ENCODE results near the gene EIF4E. TPM values are rescaled to one million over a fixed set of nuclear protein-coding genes. Genes with fewer than 3 reads are reported as not detected.

The EIF4E gene
- total and polyA plus RNA-seq, 2 donors (not counting 1 experiment from before 2014, with no cell fraction given) = 20.9 to 71.2 TPM

DNA sequence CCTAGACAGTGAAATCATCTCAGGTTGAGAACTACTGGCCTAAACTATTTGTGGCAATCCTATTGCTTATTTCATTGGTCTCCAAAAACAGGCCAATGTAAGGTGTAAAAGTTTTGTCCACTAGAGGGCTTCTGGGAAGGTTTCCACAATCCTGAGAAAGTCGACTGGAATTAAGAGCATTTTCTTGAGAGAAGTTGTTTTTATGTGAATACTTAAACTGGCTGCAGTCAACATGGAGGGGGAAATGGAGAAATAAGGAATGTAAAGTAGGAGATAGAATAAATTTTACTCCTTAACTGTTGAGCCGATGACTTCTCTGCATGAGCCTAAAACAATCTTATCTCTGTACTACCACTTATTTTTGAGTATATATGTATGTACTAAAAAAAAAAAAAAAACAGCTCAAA, 11.0 kb upstream of the EIF4E start:
- Mint-ChIP-seq H3K9me3 (ENCODE audit: insufficient read depth) (no peaks in the 10 kb centered on the region), H3K27me3 (no peaks in the 10 kb centered on the region), H3K27ac (no peak overlapping the region), H3K4me3 (no peak overlapping the region), H3K4me1 (peaks cover 1% of the 10 kb centered on the region)
- peak; percentile 47 for DNase-seq
- H4K20me1 ChIP-seq (ENCODE audit: control insufficient read depth, insufficient read depth, low read length, poor library complexity, severe bottlenecking) = no peaks in the 10 kb centered on the region
- POLR2A ChIA-PET = no interaction called here
- no peaks in the 10 kb centered on the region for H3K27me3 ChIP-seq (replicated peaks in 1 of 4; ENCODE audit: control extremely low read depth in 1 of 4, control insufficient read depth in 3 of 4, insufficient read depth in 4 of 4, low read length in 3 of 4)
- H3K4me3 ChIP-seq (ENCODE audit: control extremely low read depth in 1 of 5, extremely low read depth in 1 of 5, insufficient read depth in 1 of 5, low read depth in 2 of 5, low read length in 4 of 5) = no peak overlapping the region
- TF ChIP-seq EZH2 (IDR thresholded peaks at IDR 0.05; ENCODE audit: borderline replicate concordance, insufficient read depth, low read depth, low read length, poor library complexity, severe bottlenecking) (no peak), CTCF (IDR thresholded peaks at IDR 0.05) (peak; percentile 74)
- intact Hi-C loops (cut with micrococcal nuclease) = no loop called here
- no peaks in the 10 kb centered on the region for H3K36me3 ChIP-seq (replicated peaks in 1 of 2; ENCODE audit: control extremely low read depth in 1 of 2, control insufficient read depth in 1 of 2, extremely low read depth in 1 of 2, insufficient read depth in 2 of 2, low read length in 1 of 2)
- no CpG with 5 or more reads among the region's 2 CpGs for WGBS (ENCODE audit: insufficient coverage)
- H2AFZ ChIP-seq (ENCODE audit: insufficient read depth, low read depth, low read length, poor library complexity, severe bottlenecking) = no peak overlapping the region
- H3K4me1 ChIP-seq (ENCODE audit: control insufficient read depth in 2 of 2, insufficient read depth in 2 of 2, low read length in 2 of 2) = no peaks in the 10 kb centered on the region
- H3K79me2 ChIP-seq (ENCODE audit: control insufficient read depth, insufficient read depth, low read length) = no peaks in the 10 kb centered on the region
- H3K9ac ChIP-seq (ENCODE audit: low read length) = no peak overlapping the region
- CTCF ChIA-PET = interaction anchor here (0.6 to 1.4 kb wide), 10 partner anchors 9 to 910 kb away, joined by 3 to 10 read pairs (median 3); partner anchors contain the start of gene EIF4E
- no peak for ATAC-seq (ENCODE audit: low read depth)
- no peak overlapping the region for H3K4me2 ChIP-seq (replicated peaks; ENCODE audit: low read depth, low read length, poor library complexity, severe bottlenecking)
- no peak overlapping the region for H3K27ac ChIP-seq (ENCODE audit: low read length in 2 of 2)
- no peaks in the 10 kb centered on the region for H3K9me3 ChIP-seq (ENCODE audit: control extremely low read depth in 1 of 3, control insufficient read depth in 2 of 3, insufficient read depth in 1 of 3, low read length in 2 of 3)

- Mint-ChIP-seq H3K4me1 (peaks cover 1% of the 10 kb centered on the region), H3K27me3 (no peaks in the 10 kb centered on the region), H3K27ac (no peak overlapping the region), H3K9me3 (ENCODE audit: insufficient read depth) (no peaks in the 10 kb centered on the region), H3K4me3 (no peak overlapping the region)
- no peak overlapping the region for H3K4me3 ChIP-seq (ENCODE audit: control extremely low read depth in 1 of 5, extremely low read depth in 1 of 5, insufficient read depth in 1 of 5, low read depth in 2 of 5, low read length in 4 of 5)
- H3K79me2 ChIP-seq (ENCODE audit: control insufficient read depth, insufficient read depth, low read length) = no peaks in the 10 kb centered on the region
- WGBS (ENCODE audit: insufficient coverage) = no CpG with 5 or more reads among the region's 1 CpG
- no peak overlapping the region for H3K9ac ChIP-seq (ENCODE audit: low read length)
- H3K4me2 ChIP-seq (replicated peaks; ENCODE audit: low read depth, low read length, poor library complexity, severe bottlenecking) = no peak overlapping the region
- TF ChIP-seq EZH2 (IDR thresholded peaks at IDR 0.05; ENCODE audit: borderline replicate concordance, insufficient read depth, low read depth, low read length, poor library complexity, severe bottlenecking) (no peak), CTCF (IDR thresholded peaks at IDR 0.05) (no peak)
- CTCF ChIA-PET = interaction anchor here (1.2 to 1.4 kb wide), 3 partner anchors 8 to 472 kb away, joined by 4 to 10 read pairs (median 6); no protein-coding TSS in a partner anchor
- H3K4me1 ChIP-seq (ENCODE audit: control insufficient read depth in 2 of 2, insufficient read depth in 2 of 2, low read length in 2 of 2) = no peaks in the 10 kb centered on the region
- DNase-seq = no peak
- no peak overlapping the region for H3K27ac ChIP-seq (ENCODE audit: low read length in 2 of 2)
- no peaks in the 10 kb centered on the region for H3K9me3 ChIP-seq (ENCODE audit: control extremely low read depth in 1 of 3, control insufficient read depth in 2 of 3, insufficient read depth in 1 of 3, low read length in 2 of 3)
- ATAC-seq (ENCODE audit: low read depth) = no peak
- intact Hi-C loops (cut with micrococcal nuclease) = no loop called here
- no peak overlapping the region for H2AFZ ChIP-seq (ENCODE audit: insufficient read depth, low read depth, low read length, poor library complexity, severe bottlenecking)
- H3K27me3 ChIP-seq (replicated peaks in 1 of 4; ENCODE audit: control extremely low read depth in 1 of 4, control insufficient read depth in 3 of 4, insufficient read depth in 4 of 4, low read length in 3 of 4) = no peaks in the 10 kb centered on the region
- POLR2A ChIA-PET = no interaction called here
- no peaks in the 10 kb centered on the region for H4K20me1 ChIP-seq (ENCODE audit: control insufficient read depth, insufficient read depth, low read length, poor library complexity, severe bottlenecking)
- no peaks in the 10 kb centered on the region for H3K36me3 ChIP-seq (replicated peaks in 1 of 2; ENCODE audit: control extremely low read depth in 1 of 2, control insufficient read depth in 1 of 2, extremely low read depth in 1 of 2, insufficient read depth in 2 of 2, low read length in 1 of 2)
Observed at GRCh38 chr4:98939438-98939837, 10.5 kb upstream of the EIF4E start.

Measured in B cell (primary cell).